HG03064 (cell line): Measurements from ENCODE around the gene GLTPD2.

Source experiments
- ATAC-seq: cut with Tn5 transposase; IDR thresholded peaks from one replicate; pipeline ENCODE4 v1.9.1; 2021; ENCODE audit warnings: low read depth; ENCODE audit not compliant: unreplicated experiment

The GLTPD2 gene

DNA sequence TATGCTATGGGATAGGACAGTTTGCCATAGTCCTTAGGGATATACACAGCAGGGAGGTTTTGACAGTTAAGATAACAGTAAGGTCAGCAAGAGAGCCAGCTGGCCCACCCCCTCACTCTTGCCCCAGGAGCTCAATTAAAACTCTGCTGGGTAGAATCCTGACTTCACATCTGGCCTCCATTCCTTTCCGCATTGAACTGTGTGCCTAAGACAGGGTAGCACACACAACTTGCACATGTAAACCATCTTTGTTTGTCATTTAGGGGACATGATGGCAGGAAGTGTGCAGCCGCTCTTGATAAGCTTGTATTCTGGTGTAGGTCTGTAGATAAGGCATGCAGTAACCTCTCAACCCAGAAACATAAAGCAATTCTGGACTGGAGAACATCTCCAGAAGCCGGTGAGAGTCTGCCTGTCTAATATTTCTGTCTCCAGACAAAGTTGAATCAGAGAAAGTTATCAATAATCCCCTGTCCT is 49.6 kb downstream of the GLTPD2 start:
- ATAC-seq: no peak

DNA sequence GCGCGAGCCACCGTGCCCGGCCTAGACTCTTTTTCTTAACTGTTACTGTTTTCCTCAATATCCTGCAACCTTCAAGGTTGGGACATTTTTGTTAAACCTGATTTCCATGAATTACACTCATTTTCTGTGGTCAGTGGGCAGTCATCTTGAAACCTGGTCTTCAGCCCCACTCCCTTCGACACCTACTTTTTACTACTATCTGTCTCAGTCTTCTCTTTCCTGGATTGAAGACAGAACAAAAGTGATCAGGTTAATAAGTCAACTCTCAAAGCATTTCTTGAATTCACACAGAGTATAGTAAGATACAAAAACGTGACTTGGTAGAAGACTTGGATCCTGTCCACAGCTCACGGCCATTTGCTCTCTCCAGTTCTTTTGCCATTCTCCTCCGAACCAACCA is 50.5 kb downstream of the GLTPD2 start:
- no peak for ATAC-seq
